Right lobe of liver (tissue), 4 donors: ENCODE measurements around the gene BTBD6.

Experiments used
- CTCF ChIP-seq, 4 donors: fragments of 200-600 bp in 3 of 4; fragments of 450-650 bp in 1 of 4; IDR thresholded peaks; one replicate each; pipeline versions ENCODE4 v1.5.1 to v1.8.0; 2016 to 2022; ENCODE audit warnings: antibody characterized with exemption in 4 of 4, mild to moderate bottlenecking in 2 of 4
- POLR2A ChIP-seq: fragments of 450-650 bp; IDR thresholded peaks from one replicate; pipeline ENCODE4 v1.6.1; 2017; ENCODE audit warnings: antibody characterized with exemption, mild to moderate bottlenecking
- donor health status: DM: no; HTN: no; CAD: no.
- donor health status: DM: no; HTN: no; CAD: no.
- donor health status: DM: no; HTN: yes; CAD: no.

DNA sequence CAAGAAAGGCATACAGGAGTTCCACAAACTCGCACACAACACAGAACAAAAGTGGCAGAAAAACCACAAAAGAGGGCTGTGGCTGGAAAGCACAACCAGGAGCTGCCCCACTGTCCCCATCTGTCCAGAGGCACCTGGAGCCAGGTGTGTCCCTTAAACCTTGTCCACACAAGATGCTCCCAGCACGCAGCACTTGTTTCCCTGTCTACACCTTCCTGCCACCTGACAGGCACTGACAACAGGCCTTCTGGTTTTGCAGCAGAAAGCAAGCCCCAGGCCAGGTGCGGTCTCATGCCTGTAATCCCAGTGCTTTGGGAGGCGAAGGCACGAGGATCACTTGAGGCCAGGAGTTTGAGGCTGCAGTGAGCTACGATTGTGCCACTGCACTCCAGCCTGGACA lies 3.6 kb downstream of the BTBD6 start:
- TF ChIP-seq CTCF (IDR thresholded peaks at IDR 0.05) (no peak), POLR2A (no peak)
